Astrocyte (in vitro differentiated cells and primary cell): ENCODE data around the gene LOXHD1.

Experiments used
- CTCF ChIP-seq: IDR thresholded peaks from 2 replicates; pipeline ENCODE4 v1.5.1; 2011; ENCODE audit warnings: low read depth, mild to moderate bottlenecking, inconsistent platforms, low read length, moderate library complexity; ENCODE audit not compliant: insufficient read depth
- EZH2 ChIP-seq: IDR thresholded peaks from 2 replicates; pipeline ENCODE4 v1.6.1; 2012; ENCODE audit warnings: mild to moderate bottlenecking, low read length, inconsistent platforms; ENCODE audit not compliant: insufficient read depth

- no peak for TF ChIP-seq CTCF
- no peak for TF ChIP-seq EZH2
Observed at GRCh38 chr18:46510386-46510785, 146.6 kb downstream of the LOXHD1 start.
